H1 (cell line): ENCODE data around the gene CEMIP2. TPM values are rescaled to one million over a fixed set of nuclear protein-coding genes. Genes with fewer than 3 reads are reported as not detected.
A peak's percentile ranks its signal among the peaks of the same experiment; 100 is the strongest.

Experiments
- CTCF ChIA-PET: fragments of 300-600 bp; sonication (Branson Sonifier 250); formaldehyde crosslinking; loops from one replicate; lab custom pipeline; 2021; ENCODE audit not compliant: partially characterized antibody; lab: Charles Lee
- POLR2A ChIA-PET: fragments of 300-600 bp; sonication (Branson Sonifier 250); formaldehyde crosslinking; loops from one replicate; lab custom pipeline; 2021; ENCODE audit warnings: inconsistent platforms; ENCODE audit not compliant: partially characterized antibody; lab: Charles Lee
- DNase-seq, 2 experiments: peaks; one replicate each; pipeline versions ENCODE4 v3.0.0 to v3.0.0-alpha.2; 2010 to 2022; ENCODE audit warnings: low spot score in 2 of 2, low read depth in 1 of 2, mixed read lengths in 1 of 2
- FAIRE-seq: peaks from 2 replicates; lab custom pipeline; 2011; peaks lifted over from hg19 to GRCh38; lab: Jason Lieb, UNC
- H2AFZ ChIP-seq: 2 replicates; pipeline ENCODE4 v1.8.1; 2012; ENCODE audit warnings: low read length, inconsistent platforms
- H2AK5ac ChIP-seq: 2 replicates; pipeline ENCODE4 v1.6.1; 2013; ENCODE audit warnings: low read depth, low read length
- H2BK120ac ChIP-seq: replicated peaks from 2 replicates; pipeline ENCODE3; 2013; ENCODE audit warnings: low read depth, low read length, inconsistent platforms
- H2BK12ac ChIP-seq: 2 replicates; pipeline ENCODE4 v1.6.1; 2013; ENCODE audit warnings: low read depth, low read length
- H2BK15ac ChIP-seq: 2 replicates; pipeline ENCODE4 v1.6.1; 2013; ENCODE audit warnings: low read length
- H2BK20ac ChIP-seq: 2 replicates; pipeline ENCODE4 v1.6.1; 2013; ENCODE audit warnings: low read length
- H2BK5ac ChIP-seq: 2 replicates; pipeline ENCODE4 v1.6.1; 2013; ENCODE audit warnings: low read depth, low read length
- H3K14ac ChIP-seq: 2 replicates; pipeline ENCODE4 v1.6.1; 2013; ENCODE audit warnings: inconsistent platforms; ENCODE audit not compliant: insufficient read length
- H3K18ac ChIP-seq: 2 replicates; pipeline ENCODE4 v1.6.1; 2013; ENCODE audit warnings: low read length; ENCODE audit errors: extremely low read depth
- H3K23ac ChIP-seq: 2 replicates; pipeline ENCODE4 v1.6.1; 2013; ENCODE audit warnings: inconsistent platforms; ENCODE audit not compliant: insufficient read length
- H3K23me2 ChIP-seq: 2 replicates; pipeline ENCODE4 v1.6.1; 2013; ENCODE audit warnings: low read depth, low read length
- H3K27ac ChIP-seq: 2 replicates; pipeline ENCODE4 v1.6.1; 2011; ENCODE audit warnings: low read depth, low read length, inconsistent platforms
- H3K27me3 ChIP-seq, 4 experiments: replicated peaks in 1 of 4; 1 replicate in 1 of 4; 2 replicates in 3 of 4; pipeline versions ENCODE4 v1.6.1 to v1.8.1; 2011 to 2013; ENCODE audit warnings: low read length in 3 of 4, mild to moderate bottlenecking in 3 of 4, inconsistent platforms in 2 of 4, mixed read lengths in 2 of 4, moderate library complexity in 1 of 4; ENCODE audit not compliant: control insufficient read depth in 3 of 4, insufficient read depth in 3 of 4; ENCODE audit errors: extremely low read depth in 1 of 4
- H3K36me3 ChIP-seq, 4 experiments: 2 replicates each; pipeline versions ENCODE4 v1.6.1 to v1.8.1; 2011 to 2013; ENCODE audit warnings: mild to moderate bottlenecking in 4 of 4, low read length in 3 of 4, moderate library complexity in 2 of 4, control low read depth in 1 of 4, inconsistent platforms in 1 of 4; ENCODE audit not compliant: insufficient read depth in 4 of 4, control insufficient read depth in 2 of 4
- H3K4ac ChIP-seq: replicated peaks from 2 replicates; pipeline ENCODE3; 2013; ENCODE audit warnings: low read length, low read depth, mixed read lengths, inconsistent platforms; ENCODE audit not compliant: insufficient read length
- H3K4me1 ChIP-seq, 4 experiments: replicated peaks in 1 of 4; 1 replicate in 1 of 4; 2 replicates in 3 of 4; pipeline versions ENCODE4 v1.6.1 to v1.8.1; 2011 to 2013; ENCODE audit warnings: low read length in 3 of 4, inconsistent platforms in 2 of 4, mixed read lengths in 1 of 4; ENCODE audit not compliant: insufficient read depth in 4 of 4, control insufficient read depth in 3 of 4
- H3K4me2 ChIP-seq, 2 experiments: 2 replicates each; pipeline versions ENCODE4 v1.6.1 to v1.8.1; 2011 to 2013; ENCODE audit warnings: low read depth in 2 of 2, low read length in 2 of 2, control low read depth in 1 of 2, inconsistent platforms in 1 of 2, mild to moderate bottlenecking in 1 of 2; ENCODE audit not compliant: insufficient read depth in 1 of 2
- H3K4me3 ChIP-seq, 4 experiments: fragments of 200-600, 300-600 bp in 1 of 4; sonication (generic), shearing (Covaris generic), sonication (Bioruptor Twin) in 1 of 4; 2 replicates each; pipeline versions ENCODE4 v1.5.1 to v1.8.1; 2011 to 2016; ENCODE audit warnings: low read length in 4 of 4, low read depth in 3 of 4, control low read depth in 2 of 4, inconsistent platforms in 2 of 4, mild to moderate bottlenecking in 2 of 4, mixed read lengths in 1 of 4, moderate library complexity in 1 of 4; ENCODE audit not compliant: insufficient read depth in 2 of 4; ENCODE audit errors: extremely low read depth in 1 of 4
- H3K56ac ChIP-seq: replicated peaks from 2 replicates; pipeline ENCODE3; 2013; ENCODE audit warnings: low read depth, mild to moderate bottlenecking, mixed read lengths, low read length, inconsistent platforms; ENCODE audit not compliant: insufficient read length
- H3K79me1 ChIP-seq: 2 replicates; pipeline ENCODE4 v1.6.1; 2013; ENCODE audit warnings: low read depth, low read length, control low read depth
- H3K79me2 ChIP-seq, 2 experiments: 2 replicates each; pipeline versions ENCODE4 v1.6.1 to v1.8.1; 2012 to 2013; ENCODE audit warnings: low read length in 2 of 2, mild to moderate bottlenecking in 2 of 2, inconsistent platforms in 1 of 2; ENCODE audit not compliant: insufficient read depth in 2 of 2, control insufficient read depth in 1 of 2
- H3K9ac ChIP-seq, 4 experiments: replicated peaks in 1 of 4; 1 replicate in 1 of 4; 2 replicates in 3 of 4; pipeline versions ENCODE4 v1.6.1 to v1.8.1; 2011 to 2013; ENCODE audit warnings: low read depth in 3 of 4, low read length in 3 of 4, control low read depth in 2 of 4, mild to moderate bottlenecking in 2 of 4, moderate library complexity in 2 of 4, inconsistent platforms in 1 of 4; ENCODE audit errors: extremely low read depth in 1 of 4
- H3K9me3 ChIP-seq, 2 experiments: 2 replicates each; pipeline versions ENCODE4 v1.6.1 to v1.8.1; 2012 to 2013; ENCODE audit warnings: mild to moderate bottlenecking in 2 of 2, moderate library complexity in 2 of 2, control low read depth in 1 of 2, inconsistent platforms in 1 of 2, low read depth in 1 of 2, low read length in 1 of 2, mixed read lengths in 1 of 2; ENCODE audit not compliant: insufficient read depth in 2 of 2
- H4K20me1 ChIP-seq, 2 experiments: replicated peaks in 1 of 2; 2 replicates each; pipeline versions ENCODE3 to v1.8.1; 2011 to 2013; ENCODE audit warnings: inconsistent platforms in 2 of 2, low read length in 2 of 2, mild to moderate bottlenecking in 1 of 2; ENCODE audit not compliant: insufficient read depth in 2 of 2, control insufficient read depth in 1 of 2
- H4K5ac ChIP-seq: 2 replicates; pipeline ENCODE4 v1.6.1; 2013; ENCODE audit warnings: low read length, low read depth, mixed read lengths, inconsistent platforms; ENCODE audit not compliant: insufficient read length
- H4K8ac ChIP-seq: 2 replicates; pipeline ENCODE4 v1.8.0; 2013; ENCODE audit warnings: mild to moderate bottlenecking, moderate library complexity, low read length, inconsistent platforms; ENCODE audit not compliant: insufficient read depth; ENCODE audit errors: extremely low read depth
- H4K91ac ChIP-seq: replicated peaks from 2 replicates; pipeline ENCODE3; 2013; ENCODE audit warnings: low read length, mixed read lengths, inconsistent platforms; ENCODE audit not compliant: insufficient read length
- BCL11A ChIP-seq, 2 experiments: IDR thresholded peaks; one replicate each; pipeline ENCODE4 v1.6.1; 2011; ENCODE audit warnings: low read depth in 2 of 2, low read length in 2 of 2, mild to moderate bottlenecking in 2 of 2
- CTBP2 ChIP-seq: IDR thresholded peaks from 2 replicates; pipeline ENCODE4 v1.7.0; 2011; ENCODE audit warnings: borderline replicate concordance, mild to moderate bottlenecking, moderate library complexity, mixed read lengths, low read length; ENCODE audit not compliant: insufficient read depth, insufficient read length
- CTCF ChIP-seq, 3 experiments: IDR thresholded peaks; 1 replicate in 2 of 3; 2 replicates in 1 of 3; pipeline versions ENCODE4 v1.5.1 to v1.6.1; 2011; ENCODE audit warnings: low read length in 3 of 3, mild to moderate bottlenecking in 3 of 3, inconsistent platforms in 2 of 3, low read depth in 1 of 3, moderate library complexity in 1 of 3; ENCODE audit not compliant: insufficient read depth in 1 of 3; ENCODE audit errors: control extremely low read depth in 1 of 3
- EZH2 ChIP-seq: fragments of 200-600 bp; sonication (generic); IDR thresholded peaks from 2 replicates; pipeline ENCODE4 v1.7.1; 2012; ENCODE audit warnings: low read depth, mild to moderate bottlenecking, moderate library complexity, low read length, inconsistent platforms; ENCODE audit not compliant: severe bottlenecking
- MAFK ChIP-seq: IDR thresholded peaks from 2 replicates; pipeline ENCODE4 v1.6.1; 2012; ENCODE audit warnings: low read depth, mild to moderate bottlenecking, improper control_type of control experiment, low read length
- RNF2 ChIP-seq: fragments of 200-900, 300-1000 bp; sonication (generic); IDR thresholded peaks from 2 replicates; pipeline ENCODE4 v1.7.1; 2016; ENCODE audit warnings: borderline replicate concordance, low read depth, mild to moderate bottlenecking, antibody characterized with exemption, low read length; ENCODE audit not compliant: poor library complexity, severe bottlenecking; ENCODE audit errors: missing control alignments
- SAP30 ChIP-seq: fragments of 300-600 bp; sonication (generic); IDR thresholded peaks from 2 replicates; pipeline ENCODE4 v1.7.1; 2012; ENCODE audit warnings: low read length, moderate library complexity, mild to moderate bottlenecking, inconsistent platforms; ENCODE audit not compliant: insufficient read depth, insufficient replicate concordance
- SRF ChIP-seq: IDR thresholded peaks from 2 replicates; pipeline ENCODE4 v1.6.1; 2011; ENCODE audit warnings: mild to moderate bottlenecking, low read depth, low read length, moderate library complexity
- WGBS, 2 experiments: shearing (Covaris generic) in 1 of 2; methylation state at CpG; one replicate each; pipeline versions ENCODE4 v1.1.6 to v1.1.7; 2013 to 2015; ENCODE audit warnings: low lambda C conversion rate in 2 of 2, mixed read lengths in 2 of 2, inconsistent platforms in 1 of 2, low coverage in 1 of 2, missing lambda C conversion rate in 1 of 2; ENCODE audit not compliant: insufficient replicate concordance in 2 of 2, insufficient coverage in 1 of 2, insufficient read length in 1 of 2; ENCODE audit errors: extremely low coverage in 1 of 2, missing lambda C conversion rate in 1 of 2; 5-methylcytosine and 5-hydroxymethylcytosine counted together
- polyA plus RNA-seq, 7 experiments: library from polyadenylated mRNA; depleted of rRNA in 3 of 7; stranded (reverse) in 5 of 7; unstranded in 2 of 7; fragments of >200 nt in 5 of 7; fragments of 200-250 nt in 2 of 7; gene quantifications; 1 replicate in 5 of 7; 2 replicates in 1 of 7; 4 replicates in 1 of 7; pipeline versions ENCODE4 v1.2.1 to v1.2.3, GENCODE V29; 2011 to 2013; ENCODE audit warnings: missing spikeins in 2 of 7, mixed read lengths in 2 of 7
- total RNA-seq: library from RNA; stranded (reverse); fragmentation: NEBNext Ultra II Directional; extraction: Animal tissue kit (Norgen Biotek cat#: 25700); gene quantifications from 2 replicates; pipeline ENCODE4 v1.2.1, GENCODE V29; 2021

Gene CEMIP2
- total and polyA plus RNA-seq, 2 of the 8 experiments (the other 6 are each of a cell fraction or from before 2014, with no cell fraction given), result 25.2 to 52.1 TPM

GRCh38 chr9:71663931-71664459 lies 104.3 kb downstream of the CEMIP2 start:
- H2BK5ac ChIP-seq, result 0 out of 2 replicates have a peak overlapping the region, but pooled peaks have one; percentile 80
- no peak overlapping the region for H3K18ac ChIP-seq
- no peak overlapping the region; the same call in 1 of the 2 replicates for H2BK12ac ChIP-seq
- H3K9me3 ChIP-seq, result no peaks in the 10 kb centered on the region
- no peaks in the 10 kb centered on the region for H3K79me1 ChIP-seq
- no peak overlapping the region; the same call in 1 of the 2 replicates for H2AK5ac ChIP-seq
- no peak overlapping the region for H3K9ac ChIP-seq
- H4K5ac ChIP-seq, result no peak overlapping the region
- no peak for FAIRE-seq
- POLR2A ChIA-PET, result interaction anchor here (1.0 to 1.5 kb wide), 2 partner anchors 11 to 32 kb away, joined by 4 to 7 read pairs; no protein-coding TSS in a partner anchor
- DNase-seq, result no peak
- H3K23me2 ChIP-seq, result no peaks in the 10 kb centered on the region
- no peak overlapping the region for H3K14ac ChIP-seq
- no peak overlapping the region for H4K91ac ChIP-seq
- H2BK15ac ChIP-seq, result no peak overlapping the region
- H3K79me2 ChIP-seq, result no peaks in the 10 kb centered on the region
- H3K4ac ChIP-seq, result no peak overlapping the region
- no peak overlapping the region; the same call in 1 of the 2 replicates for H2BK20ac ChIP-seq
- H3K4me1 ChIP-seq, result peaks cover 0 to 22% (median 10%) of the 10 kb centered on the region in 4 experiments
- H3K27me3 ChIP-seq, result no peaks in the 10 kb centered on the region
- H2AFZ ChIP-seq, result no peak overlapping the region
- no peaks in the 10 kb centered on the region for H3K36me3 ChIP-seq
- H3K23ac ChIP-seq, result no peak overlapping the region
- H3K4me2 ChIP-seq, result peak overlapping the region; percentile 61; a peak in 1 of 4 replicates
- peak overlapping the region; percentile 22; the same call in 1 of the 2 replicates for H3K27ac ChIP-seq
- H3K56ac ChIP-seq, result no peak overlapping the region
- no peaks in the 10 kb centered on the region for H4K20me1 ChIP-seq
- CTCF ChIA-PET, result interaction anchor here (0.7 to 3.0 kb wide), 7 partner anchors 10 to 361 kb away, joined by 3 to 9 read pairs (median 4); no protein-coding TSS in a partner anchor
- H4K8ac ChIP-seq, result no peak overlapping the region
- WGBS, 2 experiments, result 75% methylated on average over 4 of the region's 4 CpGs; no CpG with 5 or more reads in 1 of the 2 experiments
- peak overlapping the region; percentile 16 for H2BK120ac ChIP-seq
- H3K4me3 ChIP-seq, result peak overlapping the region in 1 of 4 experiments; percentile 33; a peak in 2 of 8 replicates
- TF ChIP-seq BCL11A (IDR thresholded peaks at IDR 0.05; ENCODE audit: low read depth in 2 of 2, low read length in 2 of 2) (no peak), SRF (no peak), SAP30 (no peak), CTCF (IDR thresholded peaks at IDR 0.05; ENCODE audit: control extremely low read depth in 1 of 3, insufficient read depth in 1 of 3, low read depth in 1 of 3, low read length in 3 of 3) (no peak), MAFK (no peak), RNF2 (no peak), EZH2 (no peak), CTBP2 (no peak)
